Measurements from ENCODE around the gene LRRN4. TPM values are rescaled to one million over a fixed set of nuclear protein-coding genes. Genes with fewer than 3 reads are reported as not detected.

Gene LRRN4
- total RNA-seq, 1 experiment from 2014 or later: 0.10 TPM

- peaks cover 87% of the 10 kb centered on the region for H3K79me2 ChIP-seq (ENCODE audit: insufficient read depth, low read length)
- peaks cover 35 to 43% of the 10 kb centered on the region in 2 experiments for H3K36me3 ChIP-seq (ENCODE audit: control insufficient read depth in 1 of 2, insufficient read depth in 2 of 2, low read length in 2 of 2)
Observed at GRCh38 chr20:6014957-6015356, 38.9 kb downstream of the LRRN4 start.

GRCh38 chr20:6014017-6014416, 39.8 kb downstream of the LRRN4 start:
- intact Hi-C loops (cut with micrococcal nuclease): no loop called here
- DNase-seq (ENCODE audit: low read depth, low spot score): no peak
- Histone ChIP-seq H3K27me3 (ENCODE audit: insufficient read depth, low read length) (no peaks in the 10 kb centered on the region), H3K9me3 (ENCODE audit: control insufficient read depth in 1 of 2, insufficient read depth in 1 of 2, low read depth in 1 of 2, low read length in 2 of 2) (no peaks in the 10 kb centered on the region), H4K20me1 (ENCODE audit: insufficient read depth) (no peaks in the 10 kb centered on the region; the same call in 1 of the 2 replicates), H3K4me3 (replicated peaks in 1 of 2; ENCODE audit: low read depth in 1 of 2, low read length in 2 of 2) (no peak overlapping the region), H3K27ac (ENCODE audit: low read depth, low read length) (no peak overlapping the region), H2AFZ (ENCODE audit: low read depth, low read length, poor library complexity, severe bottlenecking) (no peak overlapping the region), H3K79me2 (ENCODE audit: insufficient read depth, low read length) (peaks cover 87% of the 10 kb centered on the region), H3K36me3 (ENCODE audit: control insufficient read depth in 1 of 2, insufficient read depth in 2 of 2, low read length in 2 of 2) (peaks cover 36 to 47% of the 10 kb centered on the region in 2 experiments), H3K4me2 (ENCODE audit: low read length) (no peak overlapping the region), H3K9ac (ENCODE audit: low read length) (no peak overlapping the region), H3K4me1 (ENCODE audit: control insufficient read depth in 1 of 2, insufficient read depth in 2 of 2, low read length in 2 of 2) (no peaks in the 10 kb centered on the region), H3K9me2 (ENCODE audit: insufficient read depth) (no peaks in the 10 kb centered on the region)
- POLR2A ChIA-PET: no interaction called here
- RAD21 ChIA-PET (ENCODE audit: low non-redundant PET in 1 of 2, low total read pairs in 2 of 2, uncharacterized antibody in 2 of 2, unreplicated experiment in 2 of 2): no interaction called here
- CTCF ChIA-PET: no interaction called here
- BruUV-seq (replicated peaks): no TSS peak
- no peak for ATAC-seq
- no peak for TF ChIP-seq CEBPB (IDR thresholded peaks at IDR 0.05; ENCODE audit: low read depth)
- TF ChIP-seq YY1 (IDR thresholded peaks at IDR 0.05; ENCODE audit: extremely low read depth, insufficient replicate concordance, low read depth, low read length): no peak
- TF ChIP-seq, protein P1, sequence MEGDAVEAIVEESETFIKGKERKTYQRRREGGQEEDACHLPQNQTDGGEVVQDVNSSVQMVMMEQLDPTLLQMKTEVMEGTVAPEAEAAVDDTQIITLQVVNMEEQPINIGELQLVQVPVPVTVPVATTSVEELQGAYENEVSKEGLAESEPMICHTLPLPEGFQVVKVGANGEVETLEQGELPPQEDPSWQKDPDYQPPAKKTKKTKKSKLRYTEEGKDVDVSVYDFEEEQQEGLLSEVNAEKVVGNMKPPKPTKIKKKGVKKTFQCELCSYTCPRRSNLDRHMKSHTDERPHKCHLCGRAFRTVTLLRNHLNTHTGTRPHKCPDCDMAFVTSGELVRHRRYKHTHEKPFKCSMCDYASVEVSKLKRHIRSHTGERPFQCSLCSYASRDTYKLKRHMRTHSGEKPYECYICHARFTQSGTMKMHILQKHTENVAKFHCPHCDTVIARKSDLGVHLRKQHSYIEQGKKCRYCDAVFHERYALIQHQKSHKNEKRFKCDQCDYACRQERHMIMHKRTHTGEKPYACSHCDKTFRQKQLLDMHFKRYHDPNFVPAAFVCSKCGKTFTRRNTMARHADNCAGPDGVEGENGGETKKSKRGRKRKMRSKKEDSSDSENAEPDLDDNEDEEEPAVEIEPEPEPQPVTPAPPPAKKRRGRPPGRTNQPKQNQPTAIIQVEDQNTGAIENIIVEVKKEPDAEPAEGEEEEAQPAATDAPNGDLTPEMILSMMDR (IDR thresholded peaks at IDR 0.05 in 2 of 3, conservative IDR thresholded peaks at IDR 0.05 in 1 of 3; ENCODE audit: borderline replicate concordance in 1 of 3, insufficient read depth in 1 of 3, low read depth in 2 of 3, low read length in 2 of 3): no peak
- no peak for TF ChIP-seq CBX3 (IDR thresholded peaks at IDR 0.05; ENCODE audit: low read depth)
- no peak for TF ChIP-seq POLR2A (IDR thresholded peaks at IDR 0.05; ENCODE audit: borderline replicate concordance, extremely low read depth, insufficient read depth, insufficient read length)
- TF ChIP-seq SP1 (IDR thresholded peaks at IDR 0.05; ENCODE audit: low read depth): no peak
- TF ChIP-seq EGR1 (IDR thresholded peaks at IDR 0.05; ENCODE audit: low read depth): no peak
- TF ChIP-seq POLR2AphosphoS5 (IDR thresholded peaks at IDR 0.05; ENCODE audit: low read depth, low read length): no peak
- TF ChIP-seq SRF (IDR thresholded peaks at IDR 0.05; ENCODE audit: low read depth): no peak
- TF ChIP-seq EZH2phosphoT487 (IDR thresholded peaks at IDR 0.05; ENCODE audit: borderline replicate concordance): no peak
- TF ChIP-seq ZBTB33 (IDR thresholded peaks at IDR 0.05; ENCODE audit: extremely low read depth, insufficient replicate concordance, low read length): no peak

More at GRCh38 chr20:6014957-6015356, 38.9 kb downstream of the LRRN4 start:
- ATAC-seq (no peak), DNase-seq (ENCODE audit: low read depth, low spot score) (no peak)
- H3K9me3 ChIP-seq (ENCODE audit: control insufficient read depth in 1 of 2, insufficient read depth in 1 of 2, low read depth in 1 of 2, low read length in 2 of 2): no peaks in the 10 kb centered on the region
- ChIA-PET CTCF (no interaction called here), POLR2A (no interaction called here), RAD21 (ENCODE audit: low non-redundant PET in 1 of 2, low total read pairs in 2 of 2, uncharacterized antibody in 2 of 2, unreplicated experiment in 2 of 2) (no interaction called here)
- H3K4me2 ChIP-seq (ENCODE audit: low read length): no peak overlapping the region
- H3K9me2 ChIP-seq (ENCODE audit: insufficient read depth): no peaks in the 10 kb centered on the region
- intact Hi-C loops (cut with micrococcal nuclease): no loop called here
- no peak overlapping the region for H3K27ac ChIP-seq (ENCODE audit: low read depth, low read length)
- no peak overlapping the region for H3K4me3 ChIP-seq (replicated peaks in 1 of 2; ENCODE audit: low read depth in 1 of 2, low read length in 2 of 2)
- H3K4me1 ChIP-seq (ENCODE audit: control insufficient read depth in 1 of 2, insufficient read depth in 2 of 2, low read length in 2 of 2): no peaks in the 10 kb centered on the region
- no peak overlapping the region for H3K9ac ChIP-seq (ENCODE audit: low read length)
- H3K27me3 ChIP-seq (ENCODE audit: insufficient read depth, low read length): no peaks in the 10 kb centered on the region
- BruUV-seq (replicated peaks): no TSS peak
- no peak overlapping the region for H2AFZ ChIP-seq (ENCODE audit: low read depth, low read length, poor library complexity, severe bottlenecking)
- TF ChIP-seq ZFX (IDR thresholded peaks at IDR 0.05) (no peak), ELF1 (IDR thresholded peaks at IDR 0.05; ENCODE audit: borderline replicate concordance, low read depth) (no peak), EGR1 (IDR thresholded peaks at IDR 0.05; ENCODE audit: low read depth) (no peak), RAD21 (IDR thresholded peaks at IDR 0.05; ENCODE audit: low read depth) (no peak), SP1 (IDR thresholded peaks at IDR 0.05; ENCODE audit: low read depth) (no peak), SRF (IDR thresholded peaks at IDR 0.05; ENCODE audit: low read depth) (no peak), FOSL1 (IDR thresholded peaks at IDR 0.05; ENCODE audit: low read depth) (no peak), JUND (IDR thresholded peaks at IDR 0.05) (no peak), POLR2AphosphoS5 (IDR thresholded peaks at IDR 0.05; ENCODE audit: low read depth, low read length) (no peak), CEBPB (IDR thresholded peaks at IDR 0.05; ENCODE audit: low read depth) (no peak)
- TF ChIP-seq, protein P2, sequence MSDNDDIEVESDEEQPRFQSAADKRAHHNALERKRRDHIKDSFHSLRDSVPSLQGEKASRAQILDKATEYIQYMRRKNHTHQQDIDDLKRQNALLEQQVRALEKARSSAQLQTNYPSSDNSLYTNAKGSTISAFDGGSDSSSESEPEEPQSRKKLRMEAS (IDR thresholded peaks at IDR 0.05): no peak
- H4K20me1 ChIP-seq (ENCODE audit: insufficient read depth): no peaks in the 10 kb centered on the region; the same call in 1 of the 2 replicates

All from HCT116 (cell line).